GM18511 (cell line): Measurements from ENCODE around the gene SERPINA12.

Experiments
- ATAC-seq: cut with Tn5 transposase; IDR thresholded peaks from one replicate; pipeline ENCODE4 v1.9.1; 2021; ENCODE audit warnings: mild to moderate bottlenecking, moderate library complexity; ENCODE audit not compliant: unreplicated experiment

SERPINA12 gene

DNA sequence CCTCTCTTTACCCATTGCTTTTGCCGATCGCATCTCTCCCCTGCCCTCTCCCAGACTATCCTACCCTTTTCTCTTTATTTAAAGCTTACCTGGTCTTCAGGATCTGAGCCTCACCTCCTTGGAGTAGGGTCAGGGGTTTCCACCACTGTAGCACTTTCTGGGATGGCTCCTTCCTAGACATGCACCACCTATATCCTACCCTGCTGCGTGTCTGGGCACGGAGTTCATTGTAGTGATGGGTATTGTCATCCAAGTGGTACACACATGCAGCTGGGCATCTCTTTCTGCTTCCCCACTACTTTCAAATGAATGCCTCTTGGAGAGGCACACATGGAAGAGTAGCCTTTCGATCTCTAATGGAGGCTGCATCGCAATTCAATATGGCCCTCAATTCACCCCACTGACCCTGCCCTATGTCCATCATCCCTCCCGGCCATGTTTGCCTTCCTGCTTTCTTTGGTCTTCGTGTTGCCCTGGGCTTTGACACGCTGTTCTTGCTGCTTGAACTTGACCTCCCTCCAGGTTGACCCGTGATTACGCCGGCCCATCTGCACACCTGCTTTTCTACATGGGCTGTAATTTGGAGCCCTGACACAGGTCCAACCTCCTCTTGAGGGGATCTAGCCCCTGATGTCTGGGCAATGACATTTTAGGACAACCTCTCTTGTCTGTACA is 67.6 kb downstream of the SERPINA12 start:
- no peak for ATAC-seq

DNA sequence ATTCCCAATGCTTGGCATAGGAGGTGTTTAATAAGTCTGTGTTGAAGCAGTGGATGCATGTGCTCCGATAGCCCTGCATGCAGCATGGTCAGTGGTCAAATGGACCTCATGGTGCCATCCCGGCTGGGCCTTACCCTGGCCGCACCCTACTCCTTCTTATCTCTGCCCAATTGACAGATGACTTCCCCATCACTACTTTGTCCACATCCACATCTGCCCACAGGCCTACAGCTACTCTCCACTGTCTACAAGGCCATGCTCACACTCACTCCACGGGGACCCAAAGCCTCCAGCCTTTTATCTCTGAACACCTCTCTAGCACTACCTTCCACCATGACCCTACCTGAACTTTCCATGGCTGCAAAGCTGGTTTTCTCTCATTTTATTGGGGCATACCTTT is 68.1 kb downstream of the SERPINA12 start:
- no peak for ATAC-seq

- ATAC-seq, result no peak
Observed at GRCh38 chr14:94439453-94440057, 69.7 kb downstream of the SERPINA12 start.
